ENCODE measurements around the gene BRWD1. TPM values are rescaled to one million over a fixed set of nuclear protein-coding genes. Genes with fewer than 3 reads are reported as not detected.

BRWD1 gene
- total RNA-seq, 1 donor from 2014 or later: 142 TPM

- Histone ChIP-seq H3K4me3 (ENCODE audit: low read length in 3 of 3) (no peak overlapping the region), H3K36me3 (ENCODE audit: control insufficient read depth in 3 of 3, insufficient read depth in 3 of 3, low read length in 3 of 3) (no peaks in the 10 kb centered on the region), H3K9ac (ENCODE audit: low read depth in 1 of 3, low read length in 3 of 3) (no peak overlapping the region), H3K9me3 (ENCODE audit: control insufficient read depth in 3 of 3, low read length in 3 of 3) (no peaks in the 10 kb centered on the region), H3K27me3 (ENCODE audit: control insufficient read depth in 3 of 3, insufficient read depth in 3 of 3, low read length in 3 of 3) (peaks cover 0 to 2% (median 0%) of the 10 kb centered on the region in 3 donors), H3K27ac (ENCODE audit: low read depth, low read length) (no peak overlapping the region), H3K4me1 (ENCODE audit: control insufficient read depth in 3 of 3, insufficient read depth in 3 of 3, low read length in 3 of 3) (no peaks in the 10 kb centered on the region)
Measured at GRCh38 chr21:39134288-39134810, 179.1 kb downstream of the BRWD1 start.

Small RNA genes lying within 50 kb of the gene (small RNA-seq; reads per million reads assigned to genes)
- gene RF00019: not detected

Other genes starting within 250 kb of the BRWD1 start
- gene PSMG1, start 130.2 kb downstream of the BRWD1 start, total RNA-seq: 39.1 TPM
- 87.7 TPM for gene HMGN1, start 35.5 kb upstream of the BRWD1 start, total RNA-seq
- gene LCA5L, start 132.1 kb upstream of the BRWD1 start, total RNA-seq: 0.52 TPM
- 58.5 TPM for gene SH3BGR, start 138.3 kb upstream of the BRWD1 start, total RNA-seq